ENCODE results near the gene NDUFAF3.

DNA sequence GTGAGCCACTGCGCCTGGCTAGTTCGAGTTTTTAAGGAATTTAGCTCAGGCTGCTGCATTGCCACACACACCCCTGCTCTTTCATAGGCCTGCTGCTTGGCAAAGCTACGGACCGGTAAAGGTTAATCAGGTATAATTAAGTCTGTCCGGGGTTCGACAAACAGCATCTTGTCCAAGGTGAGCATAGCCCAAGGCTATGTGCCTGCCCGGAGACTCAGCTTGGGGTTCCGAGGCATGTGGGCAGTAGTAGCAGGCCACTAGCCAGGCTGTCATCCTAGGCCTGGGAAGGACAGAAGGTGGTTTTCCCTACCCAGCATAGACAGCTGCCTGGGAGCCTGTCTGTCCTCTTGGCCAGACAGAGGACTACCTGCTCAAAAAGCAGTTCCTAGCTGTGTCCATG is 25.3 kb upstream of the NDUFAF3 start:
- TF ChIP-seq, protein P1, sequence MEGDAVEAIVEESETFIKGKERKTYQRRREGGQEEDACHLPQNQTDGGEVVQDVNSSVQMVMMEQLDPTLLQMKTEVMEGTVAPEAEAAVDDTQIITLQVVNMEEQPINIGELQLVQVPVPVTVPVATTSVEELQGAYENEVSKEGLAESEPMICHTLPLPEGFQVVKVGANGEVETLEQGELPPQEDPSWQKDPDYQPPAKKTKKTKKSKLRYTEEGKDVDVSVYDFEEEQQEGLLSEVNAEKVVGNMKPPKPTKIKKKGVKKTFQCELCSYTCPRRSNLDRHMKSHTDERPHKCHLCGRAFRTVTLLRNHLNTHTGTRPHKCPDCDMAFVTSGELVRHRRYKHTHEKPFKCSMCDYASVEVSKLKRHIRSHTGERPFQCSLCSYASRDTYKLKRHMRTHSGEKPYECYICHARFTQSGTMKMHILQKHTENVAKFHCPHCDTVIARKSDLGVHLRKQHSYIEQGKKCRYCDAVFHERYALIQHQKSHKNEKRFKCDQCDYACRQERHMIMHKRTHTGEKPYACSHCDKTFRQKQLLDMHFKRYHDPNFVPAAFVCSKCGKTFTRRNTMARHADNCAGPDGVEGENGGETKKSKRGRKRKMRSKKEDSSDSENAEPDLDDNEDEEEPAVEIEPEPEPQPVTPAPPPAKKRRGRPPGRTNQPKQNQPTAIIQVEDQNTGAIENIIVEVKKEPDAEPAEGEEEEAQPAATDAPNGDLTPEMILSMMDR (IDR thresholded peaks at IDR 0.05; ENCODE audit: insufficient read depth, low read length), result no peak
- TF ChIP-seq POLR2AphosphoS5 (IDR thresholded peaks at IDR 0.05; ENCODE audit: low read depth) (no peak), GABPA (IDR thresholded peaks at IDR 0.05; ENCODE audit: low read depth) (no peak)
- TF ChIP-seq, protein P2, sequence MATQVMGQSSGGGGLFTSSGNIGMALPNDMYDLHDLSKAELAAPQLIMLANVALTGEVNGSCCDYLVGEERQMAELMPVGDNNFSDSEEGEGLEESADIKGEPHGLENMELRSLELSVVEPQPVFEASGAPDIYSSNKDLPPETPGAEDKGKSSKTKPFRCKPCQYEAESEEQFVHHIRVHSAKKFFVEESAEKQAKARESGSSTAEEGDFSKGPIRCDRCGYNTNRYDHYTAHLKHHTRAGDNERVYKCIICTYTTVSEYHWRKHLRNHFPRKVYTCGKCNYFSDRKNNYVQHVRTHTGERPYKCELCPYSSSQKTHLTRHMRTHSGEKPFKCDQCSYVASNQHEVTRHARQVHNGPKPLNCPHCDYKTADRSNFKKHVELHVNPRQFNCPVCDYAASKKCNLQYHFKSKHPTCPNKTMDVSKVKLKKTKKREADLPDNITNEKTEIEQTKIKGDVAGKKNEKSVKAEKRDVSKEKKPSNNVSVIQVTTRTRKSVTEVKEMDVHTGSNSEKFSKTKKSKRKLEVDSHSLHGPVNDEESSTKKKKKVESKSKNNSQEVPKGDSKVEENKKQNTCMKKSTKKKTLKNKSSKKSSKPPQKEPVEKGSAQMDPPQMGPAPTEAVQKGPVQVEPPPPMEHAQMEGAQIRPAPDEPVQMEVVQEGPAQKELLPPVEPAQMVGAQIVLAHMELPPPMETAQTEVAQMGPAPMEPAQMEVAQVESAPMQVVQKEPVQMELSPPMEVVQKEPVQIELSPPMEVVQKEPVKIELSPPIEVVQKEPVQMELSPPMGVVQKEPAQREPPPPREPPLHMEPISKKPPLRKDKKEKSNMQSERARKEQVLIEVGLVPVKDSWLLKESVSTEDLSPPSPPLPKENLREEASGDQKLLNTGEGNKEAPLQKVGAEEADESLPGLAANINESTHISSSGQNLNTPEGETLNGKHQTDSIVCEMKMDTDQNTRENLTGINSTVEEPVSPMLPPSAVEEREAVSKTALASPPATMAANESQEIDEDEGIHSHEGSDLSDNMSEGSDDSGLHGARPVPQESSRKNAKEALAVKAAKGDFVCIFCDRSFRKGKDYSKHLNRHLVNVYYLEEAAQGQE (IDR thresholded peaks at IDR 0.05; ENCODE audit: insufficient replicate concordance, low read depth), result no peak
